Liver (tissue), 9 donors: ENCODE results near the gene RCL1. TPM values are rescaled to one million over a fixed set of nuclear protein-coding genes. Genes with fewer than 3 reads are reported as not detected.

Source experiments
- DNase-seq: peaks from one replicate; pipeline ENCODE4 v3.0.0-alpha.2; 2017; ENCODE audit warnings: low spot score
- H3K27ac ChIP-seq, 2 donors: one replicate each; pipeline ENCODE4 v1.7.0; 2013; ENCODE audit warnings: inconsistent platforms in 2 of 2, low read length in 2 of 2, control low read depth in 1 of 2, low read depth in 1 of 2, mild to moderate bottlenecking in 1 of 2
- H3K27me3 ChIP-seq, 4 donors: one replicate each; pipeline versions ENCODE4 v1.6.1 to v1.7.0; 2013; ENCODE audit warnings: low read length in 3 of 4, inconsistent platforms in 1 of 4, mild to moderate bottlenecking in 1 of 4, moderate library complexity in 1 of 4; ENCODE audit not compliant: control insufficient read depth in 4 of 4, insufficient read depth in 4 of 4
- H3K36me3 ChIP-seq, 4 donors: one replicate each; pipeline versions ENCODE4 v1.6.1 to v1.7.0; 2013; ENCODE audit warnings: low read length in 3 of 4, mild to moderate bottlenecking in 3 of 4, low read depth in 1 of 4, moderate library complexity in 1 of 4; ENCODE audit not compliant: control insufficient read depth in 4 of 4, insufficient read depth in 3 of 4
- H3K4me1 ChIP-seq, 4 donors: one replicate each; pipeline versions ENCODE4 v1.6.1 to v1.7.0; 2013; ENCODE audit warnings: low read length in 3 of 4, mild to moderate bottlenecking in 3 of 4, moderate library complexity in 1 of 4; ENCODE audit not compliant: control insufficient read depth in 4 of 4, insufficient read depth in 4 of 4
- H3K4me3 ChIP-seq, 3 donors: one replicate each; pipeline versions ENCODE4 v1.6.1 to v1.7.0; 2013; ENCODE audit warnings: low read length in 3 of 3, control low read depth in 1 of 3, low read depth in 1 of 3, mild to moderate bottlenecking in 1 of 3
- H3K9ac ChIP-seq, 2 donors: one replicate each; pipeline ENCODE4 v1.7.0; 2013; ENCODE audit warnings: low read length in 2 of 2, mild to moderate bottlenecking in 2 of 2, moderate library complexity in 2 of 2, control low read depth in 1 of 2, low read depth in 1 of 2
- H3K9me3 ChIP-seq, 4 donors: one replicate each; pipeline versions ENCODE4 v1.6.1 to v1.7.0; 2013; ENCODE audit warnings: low read length in 3 of 4; ENCODE audit not compliant: control insufficient read depth in 4 of 4
- EGR1 ChIP-seq, 2 donors: IDR thresholded peaks; 2 replicates each; pipeline ENCODE4 v1.6.1; 2016 to 2018; ENCODE audit warnings: antibody characterized with exemption in 2 of 2, low read depth in 2 of 2
- FOXA1 ChIP-seq: IDR thresholded peaks from 2 replicates; pipeline ENCODE4 v1.6.1; 2016; ENCODE audit warnings: antibody characterized with exemption
- FOXA2 ChIP-seq: IDR thresholded peaks from 2 replicates; pipeline ENCODE4 v1.6.1; 2016; ENCODE audit warnings: antibody characterized with exemption
- GABPA ChIP-seq, 2 donors: IDR thresholded peaks in 1 of 2; conservative IDR thresholded peaks in 1 of 2; 2 replicates each; pipeline ENCODE4 v1.6.1; 2016; ENCODE audit warnings: antibody characterized with exemption in 2 of 2, mild to moderate bottlenecking in 1 of 2, moderate library complexity in 1 of 2
- HNF4A ChIP-seq, 2 donors: conservative IDR thresholded peaks; 2 replicates each; pipeline ENCODE4 v1.6.1; 2016; ENCODE audit warnings: antibody characterized with exemption in 2 of 2, mild to moderate bottlenecking in 2 of 2
- HNF4G ChIP-seq: IDR thresholded peaks from 2 replicates; pipeline ENCODE4 v1.6.1; 2016; ENCODE audit warnings: antibody characterized with exemption
- JUND ChIP-seq, 2 donors: IDR thresholded peaks; 2 replicates each; pipeline ENCODE4 v1.6.1; 2016; ENCODE audit warnings: antibody characterized with exemption in 2 of 2
- NR2F2 ChIP-seq: IDR thresholded peaks from 2 replicates; pipeline ENCODE4 v1.6.1; 2016; ENCODE audit warnings: antibody characterized with exemption
- RAD21 ChIP-seq, 2 donors: IDR thresholded peaks; 2 replicates each; pipeline ENCODE4 v1.6.1; 2016; ENCODE audit warnings: antibody characterized with exemption in 2 of 2, mild to moderate bottlenecking in 2 of 2
- RXRA ChIP-seq, 2 donors: IDR thresholded peaks; 2 replicates each; pipeline ENCODE4 v1.6.1; 2017 to 2018; ENCODE audit warnings: antibody characterized with exemption in 2 of 2, mild to moderate bottlenecking in 1 of 2
- SP1 ChIP-seq: IDR thresholded peaks from 2 replicates; pipeline ENCODE4 v1.6.1; 2018; ENCODE audit warnings: antibody characterized with exemption, mild to moderate bottlenecking
- TAF1 ChIP-seq: conservative IDR thresholded peaks from 2 replicates; pipeline ENCODE4 v1.6.1; 2016; ENCODE audit warnings: antibody characterized with exemption, mild to moderate bottlenecking
- YY1 ChIP-seq: IDR thresholded peaks from 2 replicates; pipeline ENCODE4 v1.6.1; 2016; ENCODE audit warnings: antibody characterized with exemption, mild to moderate bottlenecking
- WGBS: extraction: QIAGEN DNeasy Blood & Tissue Kit; methylation state at CpG from one replicate; pipeline ENCODE4 v1.1.7; 2013; 5-methylcytosine and 5-hydroxymethylcytosine counted together
- polyA plus RNA-seq, 2 donors: library from polyadenylated mRNA; stranded (reverse) in 1 of 2; unstranded in 1 of 2; fragments of 200-250 nt in 1 of 2; fragments of >200 nt in 1 of 2; fragmentation: Nextera tagmentation in 1 of 2; extraction: Ambion mirVana in 1 of 2; gene quantifications; one replicate each; pipeline versions ENCODE4 v1.2.1 to v1.2.3, GENCODE V29; 2013 to 2015
- total RNA-seq, 2 donors: library from RNA; depleted of rRNA; stranded (reverse); fragments of >200 nt; gene quantifications; one replicate each; pipeline ENCODE4 v1.2.3, GENCODE V29; 2014
- TF ChIP-seq, protein P1 (sequence below): IDR thresholded peaks from 2 replicates; pipeline ENCODE4 v1.6.1; 2016; ENCODE audit warnings: antibody characterized with exemption
- TF ChIP-seq, protein P2 (sequence below): IDR thresholded peaks from 2 replicates; pipeline ENCODE4 v1.6.1; 2016; ENCODE audit warnings: antibody characterized with exemption
- TF ChIP-seq, protein P3 (sequence below): IDR thresholded peaks from 2 replicates; pipeline ENCODE4 v1.6.1; 2016; ENCODE audit warnings: antibody characterized with exemption, mild to moderate bottlenecking
- TF ChIP-seq, protein P4 (sequence below): fragments of 150-350 bp; IDR thresholded peaks from 2 replicates; pipeline ENCODE4 v1.5.1; 2017; ENCODE audit warnings: improper control_type of control experiment, low read depth, low read length; ENCODE audit not compliant: missing input control
- TF ChIP-seq, protein P5 (sequence below): IDR thresholded peaks from 2 replicates; pipeline ENCODE4 v1.6.1; 2016; ENCODE audit warnings: antibody characterized with exemption
- donor health status: healthy.
- donor health status: healthy.
- donor health status: healthy.
- donor health status: healthy.
- donor health status: healthy.

Gene RCL1
- total and polyA plus RNA-seq, 4 donors: 52.2 to 121 (median 86.8) TPM

DNA sequence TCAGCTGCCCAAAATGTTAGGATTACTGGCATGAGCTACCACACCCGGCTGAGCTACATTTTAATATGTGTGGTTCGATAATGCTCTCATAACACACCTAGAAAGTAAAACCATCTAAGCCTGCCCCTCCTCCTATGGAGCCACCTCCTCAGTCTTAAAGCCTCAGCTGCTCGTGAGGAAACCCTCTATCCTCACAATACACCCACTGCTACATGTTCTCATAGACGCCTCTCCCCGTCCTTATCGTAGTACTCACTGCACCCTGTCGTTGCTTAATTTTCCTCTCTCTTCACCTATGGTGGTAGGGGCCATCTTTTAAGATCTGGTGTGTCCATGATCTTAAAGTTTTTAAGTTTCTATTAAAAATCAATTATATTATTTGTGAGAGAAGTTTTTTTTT is 72.9 kb downstream of the RCL1 start:
- 94% methylated on average over 7 of the region's 7 CpGs for WGBS
- TF ChIP-seq YY1 (no peak), GABPA (IDR thresholded peaks at IDR 0.05 in 1 of 2, conservative IDR thresholded peaks at IDR 0.05 in 1 of 2) (no peak), EGR1 (IDR thresholded peaks at IDR 0.05; ENCODE audit: low read depth in 2 of 2) (no peak)
- TF ChIP-seq, protein P1, sequence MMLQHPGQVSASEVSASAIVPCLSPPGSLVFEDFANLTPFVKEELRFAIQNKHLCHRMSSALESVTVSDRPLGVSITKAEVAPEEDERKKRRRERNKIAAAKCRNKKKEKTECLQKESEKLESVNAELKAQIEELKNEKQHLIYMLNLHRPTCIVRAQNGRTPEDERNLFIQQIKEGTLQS: no peak

DNA sequence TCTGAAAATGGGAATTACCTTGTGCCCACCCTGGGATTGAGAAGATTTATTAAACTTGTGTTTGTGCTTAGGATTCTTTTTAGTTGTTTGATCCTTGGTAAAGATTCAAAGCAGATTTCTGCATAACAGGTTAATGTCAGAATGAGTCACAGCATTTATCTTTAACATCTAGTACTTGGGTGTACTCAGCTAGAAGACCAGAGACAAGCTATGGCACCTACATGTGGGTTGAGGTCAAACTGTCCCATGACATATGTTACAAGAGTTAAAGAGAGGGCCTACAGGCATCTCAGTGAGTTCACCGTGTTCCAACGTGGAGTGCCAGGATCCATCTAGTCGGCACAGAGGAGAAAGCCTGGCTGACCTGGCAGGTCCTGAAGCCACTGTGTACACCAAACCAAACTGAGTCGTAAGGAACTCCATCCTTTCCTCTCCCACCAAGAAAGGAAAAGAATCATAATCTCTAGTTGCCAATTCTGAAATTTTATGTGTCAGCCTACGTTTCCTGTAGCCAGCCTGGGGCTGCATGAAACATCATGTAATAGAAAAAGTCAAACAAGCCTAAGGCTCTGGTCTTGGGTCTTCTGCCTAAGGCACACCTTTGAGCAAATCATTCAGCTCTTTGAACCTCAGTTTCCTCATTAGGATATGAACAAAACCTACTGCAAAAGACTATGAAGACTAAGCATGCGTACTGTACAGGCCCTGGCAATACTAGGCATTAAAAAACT is 73.7 kb downstream of the RCL1 start:
- no peaks in the 10 kb centered on the region for H3K27me3 ChIP-seq
- H3K4me1 ChIP-seq: peaks cover 0 to 4% (median 2%) of the 10 kb centered on the region in 4 donors
- H3K9ac ChIP-seq: no peak overlapping the region
- peaks cover 0 to 11% (median 7%) of the 10 kb centered on the region in 4 donors for H3K36me3 ChIP-seq
- no peak for TF ChIP-seq TAF1
- TF ChIP-seq JUND (IDR thresholded peaks at IDR 0.05): no peak
- TF ChIP-seq EGR1 (IDR thresholded peaks at IDR 0.05; ENCODE audit: low read depth in 2 of 2): no peak
- TF ChIP-seq, protein P2, sequence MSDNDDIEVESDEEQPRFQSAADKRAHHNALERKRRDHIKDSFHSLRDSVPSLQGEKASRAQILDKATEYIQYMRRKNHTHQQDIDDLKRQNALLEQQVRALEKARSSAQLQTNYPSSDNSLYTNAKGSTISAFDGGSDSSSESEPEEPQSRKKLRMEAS: no peak
- no peak for TF ChIP-seq GABPA (IDR thresholded peaks at IDR 0.05 in 1 of 2, conservative IDR thresholded peaks at IDR 0.05 in 1 of 2)
- H3K4me3 ChIP-seq: no peak overlapping the region
- WGBS: 83% methylated on average over 6 of the region's 6 CpGs
- H3K9me3 ChIP-seq: no peaks in the 10 kb centered on the region
- no peak overlapping the region for H3K27ac ChIP-seq
- no peak for DNase-seq

More for the DNA sequence above, 72.9 kb downstream of the RCL1 start:
- Histone ChIP-seq H3K4me3 (no peak overlapping the region), H3K9ac (no peak overlapping the region), H3K36me3 (peaks cover 0 to 18% (median 14%) of the 10 kb centered on the region in 4 donors), H3K4me1 (peaks cover 0 to 8% (median 3%) of the 10 kb centered on the region in 4 donors), H3K9me3 (no peaks in the 10 kb centered on the region), H3K27me3 (no peaks in the 10 kb centered on the region), H3K27ac (no peak overlapping the region)
- no peak for DNase-seq

DNA sequence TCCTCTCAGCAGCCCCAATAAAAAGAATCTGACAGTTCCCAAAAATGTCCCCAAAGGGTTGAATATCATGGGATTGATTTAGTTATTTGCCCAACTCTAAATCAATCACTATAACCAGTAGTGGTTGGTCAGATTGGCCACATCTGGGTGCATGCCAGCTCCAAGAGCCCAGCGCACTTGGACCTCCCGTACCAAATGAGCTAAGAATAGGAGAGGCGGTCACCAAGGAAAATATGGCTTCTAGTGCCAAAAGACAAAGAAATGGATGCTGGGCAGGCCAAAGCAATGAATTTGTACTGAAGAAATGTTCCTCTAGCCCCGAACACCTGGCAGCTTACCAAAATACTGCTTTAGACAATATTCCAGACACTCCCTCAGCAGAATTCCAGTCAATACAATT is 80.3 kb downstream of the RCL1 start:
- Histone ChIP-seq H3K27ac (no peak overlapping the region), H3K9me3 (no peaks in the 10 kb centered on the region), H3K27me3 (no peaks in the 10 kb centered on the region), H3K9ac (no peak overlapping the region), H3K4me1 (no peaks in the 10 kb centered on the region), H3K4me3 (no peak overlapping the region), H3K36me3 (no peaks in the 10 kb centered on the region)
- TF ChIP-seq FOXA2: no peak
- no peak for TF ChIP-seq JUND (IDR thresholded peaks at IDR 0.05)
- TF ChIP-seq, protein P1: no peak
- no peak for TF ChIP-seq FOXA1
- no peak for TF ChIP-seq HNF4A (conservative IDR thresholded peaks at IDR 0.05)
- no peak for TF ChIP-seq EGR1 (IDR thresholded peaks at IDR 0.05; ENCODE audit: low read depth in 2 of 2)
- TF ChIP-seq, protein P3, sequence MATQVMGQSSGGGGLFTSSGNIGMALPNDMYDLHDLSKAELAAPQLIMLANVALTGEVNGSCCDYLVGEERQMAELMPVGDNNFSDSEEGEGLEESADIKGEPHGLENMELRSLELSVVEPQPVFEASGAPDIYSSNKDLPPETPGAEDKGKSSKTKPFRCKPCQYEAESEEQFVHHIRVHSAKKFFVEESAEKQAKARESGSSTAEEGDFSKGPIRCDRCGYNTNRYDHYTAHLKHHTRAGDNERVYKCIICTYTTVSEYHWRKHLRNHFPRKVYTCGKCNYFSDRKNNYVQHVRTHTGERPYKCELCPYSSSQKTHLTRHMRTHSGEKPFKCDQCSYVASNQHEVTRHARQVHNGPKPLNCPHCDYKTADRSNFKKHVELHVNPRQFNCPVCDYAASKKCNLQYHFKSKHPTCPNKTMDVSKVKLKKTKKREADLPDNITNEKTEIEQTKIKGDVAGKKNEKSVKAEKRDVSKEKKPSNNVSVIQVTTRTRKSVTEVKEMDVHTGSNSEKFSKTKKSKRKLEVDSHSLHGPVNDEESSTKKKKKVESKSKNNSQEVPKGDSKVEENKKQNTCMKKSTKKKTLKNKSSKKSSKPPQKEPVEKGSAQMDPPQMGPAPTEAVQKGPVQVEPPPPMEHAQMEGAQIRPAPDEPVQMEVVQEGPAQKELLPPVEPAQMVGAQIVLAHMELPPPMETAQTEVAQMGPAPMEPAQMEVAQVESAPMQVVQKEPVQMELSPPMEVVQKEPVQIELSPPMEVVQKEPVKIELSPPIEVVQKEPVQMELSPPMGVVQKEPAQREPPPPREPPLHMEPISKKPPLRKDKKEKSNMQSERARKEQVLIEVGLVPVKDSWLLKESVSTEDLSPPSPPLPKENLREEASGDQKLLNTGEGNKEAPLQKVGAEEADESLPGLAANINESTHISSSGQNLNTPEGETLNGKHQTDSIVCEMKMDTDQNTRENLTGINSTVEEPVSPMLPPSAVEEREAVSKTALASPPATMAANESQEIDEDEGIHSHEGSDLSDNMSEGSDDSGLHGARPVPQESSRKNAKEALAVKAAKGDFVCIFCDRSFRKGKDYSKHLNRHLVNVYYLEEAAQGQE: no peak
- no peak for TF ChIP-seq NR2F2
- no peak for TF ChIP-seq YY1
- no peak for TF ChIP-seq GABPA (IDR thresholded peaks at IDR 0.05 in 1 of 2, conservative IDR thresholded peaks at IDR 0.05 in 1 of 2)
- no peak for TF ChIP-seq HNF4G
- TF ChIP-seq, protein P4, sequence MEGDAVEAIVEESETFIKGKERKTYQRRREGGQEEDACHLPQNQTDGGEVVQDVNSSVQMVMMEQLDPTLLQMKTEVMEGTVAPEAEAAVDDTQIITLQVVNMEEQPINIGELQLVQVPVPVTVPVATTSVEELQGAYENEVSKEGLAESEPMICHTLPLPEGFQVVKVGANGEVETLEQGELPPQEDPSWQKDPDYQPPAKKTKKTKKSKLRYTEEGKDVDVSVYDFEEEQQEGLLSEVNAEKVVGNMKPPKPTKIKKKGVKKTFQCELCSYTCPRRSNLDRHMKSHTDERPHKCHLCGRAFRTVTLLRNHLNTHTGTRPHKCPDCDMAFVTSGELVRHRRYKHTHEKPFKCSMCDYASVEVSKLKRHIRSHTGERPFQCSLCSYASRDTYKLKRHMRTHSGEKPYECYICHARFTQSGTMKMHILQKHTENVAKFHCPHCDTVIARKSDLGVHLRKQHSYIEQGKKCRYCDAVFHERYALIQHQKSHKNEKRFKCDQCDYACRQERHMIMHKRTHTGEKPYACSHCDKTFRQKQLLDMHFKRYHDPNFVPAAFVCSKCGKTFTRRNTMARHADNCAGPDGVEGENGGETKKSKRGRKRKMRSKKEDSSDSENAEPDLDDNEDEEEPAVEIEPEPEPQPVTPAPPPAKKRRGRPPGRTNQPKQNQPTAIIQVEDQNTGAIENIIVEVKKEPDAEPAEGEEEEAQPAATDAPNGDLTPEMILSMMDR: no peak
- TF ChIP-seq SP1: no peak
- TF ChIP-seq RAD21 (IDR thresholded peaks at IDR 0.05): no peak
- TF ChIP-seq, protein P5, sequence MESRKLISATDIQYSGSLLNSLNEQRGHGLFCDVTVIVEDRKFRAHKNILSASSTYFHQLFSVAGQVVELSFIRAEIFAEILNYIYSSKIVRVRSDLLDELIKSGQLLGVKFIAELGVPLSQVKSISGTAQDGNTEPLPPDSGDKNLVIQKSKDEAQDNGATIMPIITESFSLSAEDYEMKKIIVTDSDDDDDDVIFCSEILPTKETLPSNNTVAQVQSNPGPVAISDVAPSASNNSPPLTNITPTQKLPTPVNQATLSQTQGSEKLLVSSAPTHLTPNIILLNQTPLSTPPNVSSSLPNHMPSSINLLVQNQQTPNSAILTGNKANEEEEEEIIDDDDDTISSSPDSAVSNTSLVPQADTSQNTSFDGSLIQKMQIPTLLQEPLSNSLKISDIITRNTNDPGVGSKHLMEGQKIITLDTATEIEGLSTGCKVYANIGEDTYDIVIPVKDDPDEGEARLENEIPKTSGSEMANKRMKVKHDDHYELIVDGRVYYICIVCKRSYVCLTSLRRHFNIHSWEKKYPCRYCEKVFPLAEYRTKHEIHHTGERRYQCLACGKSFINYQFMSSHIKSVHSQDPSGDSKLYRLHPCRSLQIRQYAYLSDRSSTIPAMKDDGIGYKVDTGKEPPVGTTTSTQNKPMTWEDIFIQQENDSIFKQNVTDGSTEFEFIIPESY: no peak
- TF ChIP-seq, protein P2: no peak
- no peak for TF ChIP-seq TAF1
- no peak for TF ChIP-seq RXRA (IDR thresholded peaks at IDR 0.05)
- no peak for DNase-seq
- 82% methylated on average over 4 of the region's 4 CpGs for WGBS
